GM18870 (cell line): ENCODE data around the gene PKIG.

Experiments
- ATAC-seq: cut with Tn5 transposase; IDR thresholded peaks from one replicate; pipeline ENCODE4 v1.9.1; 2021; ENCODE audit warnings: moderate library complexity; ENCODE audit not compliant: unreplicated experiment

PKIG gene

GRCh38 chr20:44594730-44595129 lies 12.4 kb downstream of the PKIG start:
- no peak for ATAC-seq

- ATAC-seq = no peak
Measured at GRCh38 chr20:44596010-44596409, 13.6 kb downstream of the PKIG start.

- no peak for ATAC-seq
Measured at GRCh38 chr20:44596876-44597275, 14.5 kb downstream of the PKIG start.

- ATAC-seq = no peak
Measured at GRCh38 chr20:44597516-44597915, 15.1 kb downstream of the PKIG start.

- no peak for ATAC-seq
Measured at GRCh38 chr20:44597930-44598329, 15.6 kb downstream of the PKIG start.

- no peak for ATAC-seq
Measured at GRCh38 chr20:44598423-44599305, 16.3 kb downstream of the PKIG start.

GRCh38 chr20:44599715-44600114 lies 17.3 kb downstream of the PKIG start:
- no peak for ATAC-seq

GRCh38 chr20:44600301-44600700 lies 17.9 kb downstream of the PKIG start:
- ATAC-seq = no peak

GRCh38 chr20:44600758-44601201 lies 18.4 kb downstream of the PKIG start:
- no peak for ATAC-seq

GRCh38 chr20:44601236-44601671 lies 18.9 kb downstream of the PKIG start:
- ATAC-seq = no peak

GRCh38 chr20:44601801-44602204 lies 19.4 kb downstream of the PKIG start:
- ATAC-seq = no peak

GRCh38 chr20:44603327-44603726 lies 20.9 kb downstream of the PKIG start:
- ATAC-seq = no peak

GRCh38 chr20:44606725-44607441 lies 24.5 kb downstream of the PKIG start:
- ATAC-seq = no peak

- no peak for ATAC-seq
Measured at GRCh38 chr20:44609006-44609515, 26.7 kb downstream of the PKIG start.

GRCh38 chr20:44609516-44610312 lies 27.3 kb downstream of the PKIG start:
- peak; percentile 69 for ATAC-seq

- no peak for ATAC-seq
Measured at GRCh38 chr20:44610313-44610962, 28.1 kb downstream of the PKIG start.

- ATAC-seq = no peak
Measured at GRCh38 chr20:44613575-44613974, 31.2 kb downstream of the PKIG start.

- ATAC-seq = no peak
Measured at GRCh38 chr20:44614525-44614924, 32.1 kb downstream of the PKIG start.

GRCh38 chr20:44615169-44615791 lies 32.9 kb downstream of the PKIG start:
- ATAC-seq = no peak
